Activated gamma-delta T cell treated with Interleukin-2 at 50 U/mL for 16 hours (primary cell): ENCODE measurements around the gene ROR2.

Experiments
- DNase-seq: peaks from one replicate; pipeline ENCODE4 v3.0.0-alpha.2; 2020

ROR2 gene

GRCh38 chr9:91899219-91899563, 50.8 kb downstream of the ROR2 start:
- no peak for DNase-seq

- DNase-seq: no peak
Measured at GRCh38 chr9:91898451-91899218, 51.4 kb downstream of the ROR2 start.

GRCh38 chr9:91897201-91897600, 52.8 kb downstream of the ROR2 start:
- no peak for DNase-seq

- DNase-seq: no peak
Measured at GRCh38 chr9:91896513-91897121, 53.4 kb downstream of the ROR2 start.

GRCh38 chr9:91896097-91896496, 53.9 kb downstream of the ROR2 start:
- DNase-seq: no peak

GRCh38 chr9:91894536-91894935, 55.5 kb downstream of the ROR2 start:
- no peak for DNase-seq

- DNase-seq: no peak
Measured at GRCh38 chr9:91894023-91894422, 56.0 kb downstream of the ROR2 start.

GRCh38 chr9:91891915-91892314, 58.1 kb downstream of the ROR2 start:
- no peak for DNase-seq

- DNase-seq: no peak
Measured at GRCh38 chr9:91890662-91891061, 59.4 kb downstream of the ROR2 start.

- no peak for DNase-seq
Measured at GRCh38 chr9:91889161-91889911, 60.7 kb downstream of the ROR2 start.

GRCh38 chr9:91886414-91887076, 63.5 kb downstream of the ROR2 start:
- DNase-seq: no peak

GRCh38 chr9:91885746-91886413, 64.1 kb downstream of the ROR2 start:
- no peak for DNase-seq

- no peak for DNase-seq
Measured at GRCh38 chr9:91884696-91885687, 65.0 kb downstream of the ROR2 start.

- no peak for DNase-seq
Measured at GRCh38 chr9:91884153-91884552, 65.9 kb downstream of the ROR2 start.

- DNase-seq: no peak
Measured at GRCh38 chr9:91883503-91883902, 66.5 kb downstream of the ROR2 start.

- DNase-seq: no peak
Measured at GRCh38 chr9:91882627-91883026, 67.4 kb downstream of the ROR2 start.

GRCh38 chr9:91880378-91880972, 69.6 kb downstream of the ROR2 start:
- DNase-seq: no peak

- no peak for DNase-seq
Measured at GRCh38 chr9:91879231-91879630, 70.8 kb downstream of the ROR2 start.

- no peak for DNase-seq
Measured at GRCh38 chr9:91873637-91874051, 76.4 kb downstream of the ROR2 start.

GRCh38 chr9:91868732-91869391, 81.2 kb downstream of the ROR2 start:
- no peak for DNase-seq

- no peak for DNase-seq
Measured at GRCh38 chr9:91867740-91868139, 82.3 kb downstream of the ROR2 start.
